ENCODE data around the gene RECQL. TPM values are rescaled to one million over a fixed set of nuclear protein-coding genes. Genes with fewer than 3 reads are reported as not detected.

RECQL gene
- total and polyA plus RNA-seq, 9 of the 15 experiments (the other 6 are each of a cell fraction or from before 2014, with no cell fraction given) = 22.2 to 44.7 (median 28.5) TPM

DNA sequence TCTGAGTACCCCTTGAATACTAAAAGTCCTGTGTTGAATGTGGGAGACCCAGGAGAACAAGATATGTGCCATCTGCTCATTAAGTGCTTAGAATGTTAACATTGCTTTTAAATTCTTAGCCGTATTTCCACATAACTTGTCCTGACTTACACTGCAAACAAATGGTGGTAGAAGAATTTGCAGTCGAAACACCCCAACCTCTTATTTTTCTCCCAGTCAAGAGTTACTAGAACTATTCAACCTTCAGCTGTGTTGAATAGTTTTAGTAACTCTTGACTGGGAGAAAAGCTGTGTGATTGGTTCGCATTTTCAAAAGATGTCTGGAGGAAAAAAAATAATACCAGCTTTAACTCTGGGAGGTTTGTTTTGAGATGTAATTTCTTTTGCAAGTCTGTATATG lies 17.0 kb upstream of the RECQL start (continued):
- TF ChIP-seq, protein P1, sequence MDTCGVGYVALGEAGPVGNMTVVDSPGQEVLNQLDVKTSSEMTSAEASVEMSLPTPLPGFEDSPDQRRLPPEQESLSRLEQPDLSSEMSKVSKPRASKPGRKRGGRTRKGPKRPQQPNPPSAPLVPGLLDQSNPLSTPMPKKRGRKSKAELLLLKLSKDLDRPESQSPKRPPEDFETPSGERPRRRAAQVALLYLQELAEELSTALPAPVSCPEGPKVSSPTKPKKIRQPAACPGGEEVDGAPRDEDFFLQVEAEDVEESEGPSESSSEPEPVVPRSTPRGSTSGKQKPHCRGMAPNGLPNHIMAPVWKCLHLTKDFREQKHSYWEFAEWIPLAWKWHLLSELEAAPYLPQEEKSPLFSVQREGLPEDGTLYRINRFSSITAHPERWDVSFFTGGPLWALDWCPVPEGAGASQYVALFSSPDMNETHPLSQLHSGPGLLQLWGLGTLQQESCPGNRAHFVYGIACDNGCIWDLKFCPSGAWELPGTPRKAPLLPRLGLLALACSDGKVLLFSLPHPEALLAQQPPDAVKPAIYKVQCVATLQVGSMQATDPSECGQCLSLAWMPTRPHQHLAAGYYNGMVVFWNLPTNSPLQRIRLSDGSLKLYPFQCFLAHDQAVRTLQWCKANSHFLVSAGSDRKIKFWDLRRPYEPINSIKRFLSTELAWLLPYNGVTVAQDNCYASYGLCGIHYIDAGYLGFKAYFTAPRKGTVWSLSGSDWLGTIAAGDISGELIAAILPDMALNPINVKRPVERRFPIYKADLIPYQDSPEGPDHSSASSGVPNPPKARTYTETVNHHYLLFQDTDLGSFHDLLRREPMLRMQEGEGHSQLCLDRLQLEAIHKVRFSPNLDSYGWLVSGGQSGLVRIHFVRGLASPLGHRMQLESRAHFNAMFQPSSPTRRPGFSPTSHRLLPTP (IDR thresholded peaks at IDR 0.05; ENCODE audit: borderline replicate concordance, extremely low read depth, insufficient read length) = no peak
- no peak for TF ChIP-seq SMC3 (conservative IDR thresholded peaks at IDR 0.05; ENCODE audit: insufficient read depth, low read depth, low read length)
- TF ChIP-seq, protein P2, sequence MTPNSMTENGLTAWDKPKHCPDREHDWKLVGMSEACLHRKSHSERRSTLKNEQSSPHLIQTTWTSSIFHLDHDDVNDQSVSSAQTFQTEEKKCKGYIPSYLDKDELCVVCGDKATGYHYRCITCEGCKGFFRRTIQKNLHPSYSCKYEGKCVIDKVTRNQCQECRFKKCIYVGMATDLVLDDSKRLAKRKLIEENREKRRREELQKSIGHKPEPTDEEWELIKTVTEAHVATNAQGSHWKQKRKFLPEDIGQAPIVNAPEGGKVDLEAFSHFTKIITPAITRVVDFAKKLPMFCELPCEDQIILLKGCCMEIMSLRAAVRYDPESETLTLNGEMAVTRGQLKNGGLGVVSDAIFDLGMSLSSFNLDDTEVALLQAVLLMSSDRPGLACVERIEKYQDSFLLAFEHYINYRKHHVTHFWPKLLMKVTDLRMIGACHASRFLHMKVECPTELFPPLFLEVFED (CRISPR knock-in tag; conservative IDR thresholded peaks at IDR 0.05) = no peak
- no peak for TF ChIP-seq CHD4 (IDR thresholded peaks at IDR 0.05; ENCODE audit: insufficient read depth, insufficient replicate concordance, low read depth, low read length, poor library complexity, severe bottlenecking)
- TF ChIP-seq ATF7 (IDR thresholded peaks at IDR 0.05) = no peak
- TF ChIP-seq CAMTA2 (CRISPR knock-in tag; conservative IDR thresholded peaks at IDR 0.05) = no peak
- no peak for TF ChIP-seq GATA2 (CRISPR knock-in tag; IDR thresholded peaks at IDR 0.05)
- TF ChIP-seq BMI1 (IDR thresholded peaks at IDR 0.05; ENCODE audit: low read length) = no peak
- no peak for TF ChIP-seq PYGO2 (tag; IDR thresholded peaks at IDR 0.05)
- no peak for TF ChIP-seq ZNF384 (IDR thresholded peaks at IDR 0.05; ENCODE audit: low read depth, low read length)
- TF ChIP-seq, protein P3, sequence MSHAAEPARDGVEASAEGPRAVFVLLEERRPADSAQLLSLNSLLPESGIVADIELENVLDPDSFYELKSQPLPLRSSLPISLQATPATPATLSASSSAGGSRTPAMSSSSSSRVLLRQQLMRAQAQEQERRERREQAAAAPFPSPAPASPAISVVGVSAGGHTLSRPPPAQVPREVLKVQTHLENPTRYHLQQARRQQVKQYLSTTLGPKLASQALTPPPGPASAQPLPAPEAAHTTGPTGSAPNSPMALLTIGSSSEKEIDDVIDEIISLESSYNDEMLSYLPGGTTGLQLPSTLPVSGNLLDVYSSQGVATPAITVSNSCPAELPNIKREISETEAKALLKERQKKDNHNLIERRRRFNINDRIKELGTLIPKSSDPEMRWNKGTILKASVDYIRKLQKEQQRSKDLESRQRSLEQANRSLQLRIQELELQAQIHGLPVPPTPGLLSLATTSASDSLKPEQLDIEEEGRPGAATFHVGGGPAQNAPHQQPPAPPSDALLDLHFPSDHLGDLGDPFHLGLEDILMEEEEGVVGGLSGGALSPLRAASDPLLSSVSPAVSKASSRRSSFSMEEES (CRISPR knock-in tag; IDR thresholded peaks at IDR 0.05) = no peak
